Cortex of kidney (tissue), 1 donor: ENCODE data around the gene BNIPL.

Experiments used
- DNase-seq: peaks from one replicate; lab custom pipeline; 2025; lab: John Stamatoyannopoulos, UW

Gene BNIPL

DNA sequence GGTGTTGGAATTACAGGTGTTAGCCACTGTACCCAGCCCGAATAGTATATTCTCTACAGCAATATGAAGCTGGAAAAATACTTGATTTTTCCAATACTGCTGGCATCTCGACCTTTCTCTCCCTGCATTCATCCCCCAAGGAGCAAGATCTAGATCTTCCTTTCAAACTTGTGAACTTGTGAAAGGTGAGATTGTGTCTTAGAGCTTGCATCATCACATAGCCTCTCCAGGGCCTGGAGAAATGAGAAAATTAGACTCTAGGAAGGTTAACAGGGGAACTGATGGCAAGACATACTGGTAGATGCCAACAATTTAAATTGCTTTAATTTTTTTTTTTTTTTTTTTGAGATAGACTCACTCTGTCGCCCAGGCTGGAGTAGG, 26.1 kb upstream of the BNIPL start:
- no peak for DNase-seq

DNA sequence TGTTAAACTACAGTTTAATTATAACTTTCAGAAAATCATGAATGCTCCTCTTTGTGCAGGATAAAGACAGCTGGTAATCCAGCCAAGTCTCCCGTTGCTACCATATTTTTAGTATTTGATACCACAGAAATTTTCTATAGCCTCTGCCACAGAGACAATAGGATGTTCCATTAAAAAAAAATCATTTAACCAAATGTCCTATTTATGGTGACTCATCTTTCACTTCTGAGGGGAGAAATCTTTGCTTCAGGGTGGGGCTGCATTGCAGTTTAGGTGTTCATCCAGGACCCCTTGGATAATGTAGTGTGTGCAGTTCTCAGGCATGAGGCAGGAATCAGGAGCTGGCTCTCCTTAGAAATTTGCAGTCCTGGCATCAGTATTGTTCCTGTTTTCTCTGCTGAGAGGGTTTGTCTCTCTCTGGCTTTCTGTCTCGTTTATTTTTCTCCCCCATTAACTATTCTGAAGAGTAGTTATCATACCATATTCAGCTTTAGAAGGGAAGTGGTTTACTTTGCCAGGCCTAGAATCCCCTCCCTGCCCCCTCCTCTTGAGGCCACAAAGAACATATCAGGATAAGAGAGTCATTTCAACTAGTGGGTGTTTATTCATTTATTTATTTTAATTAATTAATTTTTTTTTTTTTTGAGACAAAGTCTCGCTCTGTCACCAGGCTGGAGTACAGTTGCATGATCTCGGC, 25.1 kb upstream of the BNIPL start:
- no peak for DNase-seq

DNA sequence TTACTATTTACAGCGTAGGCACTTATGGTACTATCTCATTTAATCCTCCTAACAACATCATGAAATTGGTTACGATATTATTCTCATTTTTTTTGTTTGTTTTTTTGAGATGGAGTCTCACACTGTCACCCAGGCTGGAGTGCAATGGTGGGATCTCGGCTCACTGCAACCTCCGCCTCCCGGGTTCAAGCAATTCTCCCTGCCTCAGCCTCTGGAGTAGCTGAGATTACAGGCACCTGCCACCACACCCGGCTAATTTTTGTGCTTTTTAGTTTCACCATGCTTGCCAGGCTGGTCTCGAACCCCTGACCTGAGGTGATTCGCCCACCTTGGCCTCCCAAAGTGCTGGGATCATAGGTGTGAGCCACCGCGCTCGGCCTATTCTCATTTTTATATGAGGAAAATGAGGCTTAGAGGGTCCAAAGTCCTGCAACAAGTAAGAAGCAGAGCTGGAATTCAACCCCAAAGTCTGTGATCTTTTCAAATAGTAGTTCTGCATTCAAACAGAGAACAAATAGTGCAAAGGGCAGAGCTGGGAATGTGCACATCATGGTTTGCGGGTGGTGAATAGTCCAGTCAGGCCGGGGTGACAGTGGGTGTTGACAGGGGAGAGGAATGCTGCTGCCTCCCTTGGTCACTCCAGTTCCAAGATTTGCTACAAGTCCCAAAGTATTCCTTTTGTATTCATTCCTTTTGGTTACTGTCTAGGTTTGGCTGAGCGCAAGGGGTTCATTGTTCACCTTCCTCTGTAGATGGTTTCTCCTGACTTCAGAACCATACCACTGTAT, 23.5 kb upstream of the BNIPL start:
- DNase-seq = no peak

DNA sequence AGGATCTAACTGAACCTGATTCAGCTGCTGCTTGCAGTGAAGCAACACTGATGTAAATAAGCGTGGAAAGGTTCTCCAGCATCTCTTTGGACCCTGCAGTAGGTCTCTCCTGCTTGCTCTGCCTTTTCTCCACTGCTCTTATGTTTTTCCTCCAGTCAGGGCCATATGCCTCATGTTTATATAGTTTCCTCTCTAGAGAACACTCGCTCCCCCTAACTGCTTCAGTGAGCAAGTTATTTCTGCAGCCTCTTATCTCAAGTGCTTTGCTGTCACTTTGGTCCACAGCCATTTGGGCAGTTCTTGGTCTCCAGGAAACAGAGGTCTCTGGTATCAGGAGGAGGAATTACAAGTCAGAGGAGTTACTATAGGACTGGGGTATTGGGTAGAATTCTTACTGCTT, 22.9 kb upstream of the BNIPL start:
- DNase-seq = no peak

DNA sequence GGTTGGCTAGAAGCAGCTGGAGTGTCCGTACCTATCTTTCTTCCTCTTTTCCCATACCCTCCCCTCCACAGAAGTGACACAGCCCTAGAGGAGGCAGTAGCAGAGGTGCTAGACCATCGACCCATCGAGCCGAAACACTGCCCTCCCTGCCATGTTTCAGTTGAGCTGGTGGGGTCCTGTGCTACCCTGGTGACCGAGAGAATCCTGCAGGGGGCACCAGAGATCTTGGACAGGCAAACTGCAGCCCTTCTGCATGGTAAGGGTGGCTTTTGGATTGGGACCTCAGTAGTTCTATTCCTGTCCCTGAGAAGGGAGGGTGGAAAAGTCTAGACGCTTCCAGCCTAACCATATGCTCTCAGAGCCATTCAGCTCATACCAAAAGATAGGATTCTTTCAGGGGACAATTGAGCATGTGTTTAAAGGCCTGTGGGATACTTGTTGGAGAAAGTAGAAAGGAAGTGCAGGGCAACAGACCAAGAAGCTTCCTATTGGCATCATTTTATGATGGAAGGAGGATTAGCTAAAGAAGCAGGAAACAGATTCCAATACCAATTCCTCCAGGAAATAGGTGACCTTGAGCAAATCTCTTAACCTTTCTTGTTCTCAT, 11.7 kb upstream of the BNIPL start:
- no peak for DNase-seq

DNA sequence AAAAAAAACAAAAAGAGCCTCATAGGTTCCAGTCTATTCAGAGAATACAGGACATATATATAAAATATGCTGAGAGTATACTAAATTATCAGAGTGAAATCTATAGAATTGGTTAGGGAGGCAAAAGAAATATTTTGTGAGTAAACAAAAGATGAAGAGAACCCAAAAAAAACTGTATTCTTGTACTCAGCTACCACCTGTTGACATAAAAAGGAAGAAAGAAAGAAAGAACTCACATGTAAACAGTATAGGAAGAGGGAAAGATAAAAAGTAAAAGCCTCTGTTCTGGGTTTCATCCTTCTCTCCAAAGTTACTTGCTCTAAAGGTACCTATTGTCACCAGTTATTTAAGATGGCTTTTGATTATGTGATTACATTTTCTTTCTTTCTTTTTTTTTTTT, 9.9 kb upstream of the BNIPL start:
- no peak for DNase-seq

DNA sequence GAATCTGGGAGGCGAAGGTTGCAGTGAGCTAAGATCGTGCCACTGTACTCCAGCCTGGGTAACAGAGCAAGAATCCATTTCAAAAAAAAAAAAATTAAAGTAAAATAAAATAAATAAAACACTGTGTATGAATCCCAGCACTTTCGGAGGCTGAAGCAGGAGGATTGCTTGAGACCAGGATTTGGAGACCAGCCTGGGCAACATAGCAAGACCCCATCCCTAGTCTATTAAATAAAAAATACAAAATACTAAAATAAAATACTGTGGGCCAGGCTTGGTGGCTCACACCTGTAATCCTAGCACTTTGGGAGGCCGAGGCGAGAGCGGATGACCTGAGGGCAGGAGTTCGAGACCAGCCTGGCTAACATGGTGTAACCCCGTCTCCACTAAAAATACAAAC, 4.2 kb upstream of the BNIPL start:
- DNase-seq = no peak

DNA sequence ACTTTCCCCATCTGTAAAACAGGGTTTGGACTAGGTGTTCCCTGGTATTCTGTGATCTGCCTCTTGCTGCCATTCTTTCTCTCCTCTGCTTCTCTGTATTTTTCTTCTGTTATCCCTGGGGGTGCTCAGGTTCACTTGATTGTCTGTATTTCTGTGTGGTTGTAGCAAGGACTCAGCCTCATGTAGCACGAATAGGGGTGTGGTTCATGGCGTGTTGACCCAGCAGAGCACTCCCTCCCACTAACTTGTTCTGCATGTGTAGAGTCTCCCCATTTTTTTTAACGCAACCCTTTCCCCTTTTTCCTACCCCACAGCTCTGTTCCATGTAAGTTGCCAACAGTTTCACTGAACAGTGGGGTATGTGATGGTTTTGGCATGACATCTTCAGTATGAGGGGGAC, 1.2 kb upstream of the BNIPL start:
- no peak for DNase-seq

DNA sequence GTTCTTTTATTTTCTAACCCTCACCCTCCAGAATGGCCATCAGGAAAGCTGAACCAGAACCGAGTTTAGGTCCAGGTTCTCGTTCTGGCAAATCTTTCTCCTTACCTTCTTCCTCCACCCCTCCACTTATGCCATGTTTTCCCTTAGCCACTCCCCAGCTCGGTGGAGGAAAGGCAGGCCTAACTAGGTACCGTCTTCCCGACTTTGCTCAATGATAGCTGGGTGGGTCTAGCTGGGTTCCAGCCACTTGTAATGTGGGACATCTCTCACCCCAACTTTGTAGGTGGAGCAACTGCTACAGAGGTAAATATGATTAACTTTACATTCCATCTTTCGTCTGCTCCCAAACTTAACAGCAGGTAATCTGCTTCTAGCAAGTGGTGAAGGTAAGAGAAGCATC, 646 bp downstream of the BNIPL start:
- DNase-seq = no peak

DNA sequence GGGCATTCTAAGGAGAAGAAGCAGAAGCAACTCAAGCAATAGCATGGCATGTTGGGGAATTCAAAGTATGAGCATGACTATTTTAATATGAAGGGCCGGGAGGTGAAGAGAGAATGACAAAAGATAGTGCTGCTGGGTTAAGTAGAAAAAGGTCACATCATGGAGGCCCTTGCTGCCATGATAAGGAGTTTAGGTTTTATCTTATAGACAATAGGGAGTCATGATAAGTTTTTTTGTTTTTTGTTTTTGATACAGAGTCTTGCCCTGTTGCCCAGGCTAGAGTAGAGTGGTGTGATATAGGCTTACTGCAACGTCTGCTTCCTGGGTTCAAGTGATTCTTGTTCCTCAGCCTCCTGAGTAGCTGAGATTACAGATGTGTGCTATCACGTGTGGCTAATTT, 3.1 kb downstream of the BNIPL start:
- no peak for DNase-seq

DNA sequence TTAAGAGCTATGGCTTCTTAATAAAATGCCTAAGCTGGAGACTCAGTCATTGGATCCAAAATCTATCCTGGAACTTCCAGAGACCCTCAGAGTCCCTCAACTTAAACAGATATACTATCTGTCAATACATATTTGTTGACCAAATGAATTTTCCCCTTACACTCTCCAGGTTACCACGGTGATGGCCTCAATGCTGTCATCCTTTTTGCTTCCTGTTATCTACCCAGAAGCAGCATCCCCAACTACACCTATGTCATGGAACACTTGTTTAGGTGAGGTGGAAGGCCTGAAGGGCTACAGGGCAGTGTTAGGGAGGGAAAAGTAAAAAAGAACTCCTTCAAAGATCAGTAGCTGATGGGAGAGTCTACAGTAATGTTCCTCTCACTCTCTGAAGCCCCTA, 6.8 kb downstream of the BNIPL start:
- no peak for DNase-seq

DNA sequence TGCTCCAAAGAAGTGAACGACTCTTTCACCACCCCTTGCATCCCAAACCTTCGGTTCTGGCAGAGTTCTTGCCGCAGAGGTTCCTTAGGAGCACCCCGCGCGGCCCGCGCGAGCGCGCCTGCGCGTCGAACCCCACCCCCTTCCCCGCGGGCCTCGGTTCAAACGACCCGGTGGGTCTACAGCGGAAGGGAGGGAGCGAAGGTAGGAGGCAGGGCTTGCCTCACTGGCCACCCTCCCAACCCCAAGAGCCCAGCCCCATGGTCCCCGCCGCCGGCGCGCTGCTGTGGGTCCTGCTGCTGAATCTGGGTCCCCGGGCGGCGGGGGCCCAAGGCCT, 11.2 kb downstream of the BNIPL start, which contains the start of gene C1orf56:
Gene C1orf56, plus strand, starts transcription at position 161 of the 334 bp plus-strand sequence. Its CDS starts 97 bp downstream, at position 258.
- DNase-seq = peak; percentile 28

DNA sequence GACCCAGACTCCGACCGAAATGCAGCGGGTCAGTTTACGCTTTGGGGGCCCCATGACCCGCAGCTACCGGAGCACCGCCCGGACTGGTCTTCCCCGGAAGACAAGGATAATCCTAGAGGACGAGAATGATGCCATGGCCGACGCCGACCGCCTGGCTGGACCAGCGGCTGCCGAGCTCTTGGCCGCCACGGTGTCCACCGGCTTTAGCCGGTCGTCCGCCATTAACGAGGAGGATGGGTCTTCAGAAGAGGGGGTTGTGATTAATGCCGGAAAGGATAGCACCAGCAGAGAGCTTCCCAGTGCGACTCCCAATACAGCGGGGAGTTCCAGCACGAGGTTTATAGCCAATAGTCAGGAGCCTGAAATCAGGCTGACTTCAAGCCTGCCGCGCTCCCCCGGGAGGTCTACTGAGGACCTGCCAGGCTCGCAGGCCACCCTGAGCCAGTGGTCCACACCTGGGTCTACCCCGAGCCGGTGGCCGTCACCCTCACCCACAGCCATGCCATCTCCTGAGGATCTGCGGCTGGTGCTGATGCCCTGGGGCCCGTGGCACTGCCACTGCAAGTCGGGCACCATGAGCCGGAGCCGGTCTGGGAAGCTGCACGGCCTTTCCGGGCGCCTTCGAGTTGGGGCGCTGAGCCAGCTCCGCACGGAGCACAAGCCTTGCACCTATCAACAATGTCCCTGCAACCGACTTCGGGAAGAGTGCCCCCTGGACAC, 11.7 kb downstream of the BNIPL start:
- DNase-seq = no peak

DNA sequence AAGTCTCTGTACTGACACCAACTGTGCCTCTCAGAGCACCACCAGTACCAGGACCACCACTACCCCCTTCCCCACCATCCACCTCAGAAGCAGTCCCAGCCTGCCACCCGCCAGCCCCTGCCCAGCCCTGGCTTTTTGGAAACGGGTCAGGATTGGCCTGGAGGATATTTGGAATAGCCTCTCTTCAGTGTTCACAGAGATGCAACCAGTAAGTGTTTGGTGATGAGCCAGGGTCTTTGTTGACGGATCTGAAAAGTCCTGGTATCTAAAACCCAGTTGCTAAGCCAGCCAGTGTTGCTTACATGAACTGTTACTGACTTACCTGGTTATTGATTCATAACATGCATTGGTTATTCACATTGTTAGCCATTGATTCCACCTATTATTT, 12.3 kb downstream of the BNIPL start:
- DNase-seq = no peak

DNA sequence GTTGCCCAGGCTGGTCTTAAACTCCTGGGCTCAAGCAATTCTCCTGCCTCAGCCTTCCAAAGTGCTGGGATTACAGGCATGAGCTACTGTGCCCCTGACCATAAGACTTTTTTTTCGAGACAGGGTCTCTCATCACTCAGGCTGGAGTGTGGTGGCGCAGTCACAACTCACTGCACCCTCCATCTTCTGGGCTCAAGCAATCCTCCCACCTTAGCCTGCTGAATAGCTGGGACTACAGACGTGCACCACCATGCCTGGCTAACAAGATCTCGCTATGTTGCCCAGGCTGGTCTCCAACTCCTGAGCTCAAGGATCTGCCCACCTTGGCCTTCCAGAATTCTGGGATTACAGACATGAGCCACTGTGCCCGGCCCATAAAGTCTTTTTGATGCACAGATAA, 13.1 kb downstream of the BNIPL start:
- no peak for DNase-seq

DNA sequence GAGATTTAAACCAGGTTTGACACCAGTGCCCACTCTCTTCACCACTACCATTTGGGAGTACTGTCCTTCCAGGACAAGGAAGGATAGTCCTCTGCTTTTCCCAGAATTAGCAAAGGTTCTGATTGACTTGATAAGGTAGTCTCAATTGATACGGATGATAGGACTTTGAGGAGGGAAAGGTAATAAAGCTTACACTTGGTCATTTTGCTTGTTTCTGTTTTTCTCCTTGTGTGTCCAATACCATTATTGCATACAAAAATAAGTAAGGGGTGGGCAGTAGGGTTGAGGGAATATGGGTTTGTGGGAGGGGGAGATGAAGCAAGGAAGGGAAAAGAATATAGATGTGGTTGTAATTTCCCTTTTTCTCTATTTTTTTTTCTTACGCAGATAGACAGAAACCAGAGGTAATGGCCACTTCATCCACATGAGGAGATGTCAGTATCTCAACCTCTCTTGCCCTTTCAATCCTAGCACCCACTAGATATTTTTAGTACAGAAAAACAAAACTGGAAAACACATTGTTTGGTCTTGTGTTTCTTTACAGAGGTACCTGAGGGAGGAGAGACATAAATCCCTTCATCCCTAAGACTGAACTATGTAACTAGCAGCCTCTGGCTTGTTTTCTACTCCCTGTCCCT, 13.8 kb downstream of the BNIPL start:
- no peak for DNase-seq

DNA sequence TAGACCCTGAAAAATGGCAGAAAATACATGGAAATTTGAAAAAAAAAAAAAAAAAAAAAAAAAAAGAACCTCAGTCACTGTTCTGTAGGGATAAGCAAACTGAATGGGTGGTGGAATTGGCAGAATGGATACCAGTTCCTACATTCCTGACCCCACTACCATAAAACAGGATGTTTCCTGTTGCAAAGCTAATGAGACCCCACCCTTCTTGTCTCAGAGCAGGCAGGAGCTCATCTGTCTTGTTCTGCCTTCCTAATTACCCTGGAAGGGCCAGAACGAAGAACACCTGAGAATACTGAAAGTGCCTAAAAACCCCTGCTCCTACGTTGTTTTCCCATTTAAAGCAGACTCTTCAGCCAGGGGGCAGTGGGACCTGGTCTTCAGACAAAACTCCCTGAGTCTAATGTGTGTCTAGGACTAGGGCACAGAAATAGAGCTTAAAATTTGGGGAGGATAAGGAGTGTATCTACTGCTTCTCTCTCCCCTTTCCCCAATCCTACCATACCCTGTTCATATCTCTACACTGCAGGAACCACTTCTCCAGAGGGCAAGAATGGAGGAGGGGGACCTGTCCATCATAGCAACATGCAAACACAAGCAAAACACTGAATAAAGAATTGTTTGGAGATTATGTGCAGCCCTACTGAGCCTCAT, 15.1 kb downstream of the BNIPL start:
- no peak for DNase-seq

DNA sequence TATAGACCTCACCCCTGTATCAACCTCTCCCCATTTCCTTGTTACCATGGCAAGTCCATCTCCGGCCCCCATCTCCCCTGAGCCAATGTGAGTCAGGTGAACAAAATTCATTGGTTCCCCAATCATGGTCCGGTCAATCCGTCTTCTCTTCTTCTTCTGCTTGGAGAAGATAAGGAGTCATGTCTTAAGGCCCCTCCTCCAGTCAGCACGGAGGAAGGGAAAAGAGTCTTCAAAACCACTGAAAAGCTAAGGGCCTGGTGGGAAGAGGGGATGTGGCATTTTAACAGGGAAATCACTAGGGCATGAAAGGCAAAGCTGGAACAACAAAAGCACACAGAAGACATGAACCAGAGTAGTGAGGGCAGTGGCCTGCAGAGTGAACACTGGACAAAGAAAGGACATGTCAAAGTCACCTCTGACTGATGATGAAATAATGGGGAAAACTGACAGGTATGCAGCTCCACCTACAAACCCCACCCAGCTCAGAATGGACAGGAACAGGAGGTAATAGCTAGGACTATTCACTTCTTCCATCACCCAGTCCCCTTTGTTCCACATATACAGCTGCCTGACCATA, 18.7 kb downstream of the BNIPL start:
- no peak for DNase-seq

DNA sequence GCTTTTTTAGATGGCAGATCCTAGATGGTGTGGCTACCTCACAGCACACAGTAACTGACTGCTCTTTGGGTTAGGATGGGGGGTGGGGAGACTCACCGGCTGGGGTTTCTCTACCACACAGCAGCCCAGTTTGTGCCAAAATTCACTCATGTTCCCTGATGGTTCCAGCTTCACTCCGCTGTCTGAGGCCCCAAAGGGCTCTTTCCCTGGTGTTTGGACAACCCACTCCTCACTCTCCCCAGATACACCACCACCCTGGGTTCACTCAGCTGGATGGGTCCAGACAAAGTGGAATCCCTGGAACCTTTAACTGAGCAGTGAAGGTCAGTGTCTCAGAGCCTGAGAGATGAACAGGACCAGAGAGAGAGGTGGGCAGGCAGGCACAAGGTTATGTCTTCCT, 19.2 kb downstream of the BNIPL start:
- no peak for DNase-seq

DNA sequence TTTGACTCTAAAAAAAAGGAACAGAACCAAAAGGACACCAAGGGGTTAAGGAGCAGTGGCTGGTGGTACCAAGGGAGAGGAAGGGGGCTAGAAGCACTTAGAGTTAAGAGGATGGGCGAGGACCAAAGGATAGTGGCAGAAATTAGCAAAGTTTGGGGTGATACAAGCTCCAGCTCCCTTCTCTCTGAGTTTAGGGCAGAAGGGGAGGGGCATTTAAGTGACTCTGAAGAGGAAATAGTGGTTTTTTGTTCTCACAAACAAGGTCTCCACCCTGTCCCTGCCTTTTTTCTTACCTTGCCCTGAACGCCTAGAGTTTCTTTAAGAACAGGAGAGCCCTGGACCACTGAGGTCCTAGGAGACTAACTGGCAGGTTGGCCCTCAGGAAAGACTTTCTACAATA, 19.8 kb downstream of the BNIPL start:
- DNase-seq = no peak

DNA sequence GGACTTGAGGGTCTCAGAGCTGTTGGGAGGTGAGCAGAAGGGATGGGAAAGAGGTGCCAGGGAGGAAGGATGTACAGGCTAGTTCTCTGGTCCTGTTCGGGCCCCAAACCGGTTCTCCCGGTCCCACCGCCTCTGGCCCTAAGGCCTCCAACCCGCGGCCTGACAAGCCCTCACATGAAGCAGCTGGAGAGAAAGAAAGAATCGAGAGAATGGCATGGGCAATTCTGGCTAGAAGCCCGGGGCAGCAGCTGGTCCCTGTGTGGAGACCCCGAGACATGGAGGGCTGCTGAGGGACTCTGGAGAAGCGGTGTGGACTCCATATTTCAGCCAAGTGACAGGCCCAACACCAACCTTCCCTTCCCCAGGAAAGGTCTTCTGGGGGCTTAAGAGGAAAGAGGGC, 22.3 kb downstream of the BNIPL start:
- no peak for DNase-seq
